ENCODE results near the gene TMPRSS11A.

Gene TMPRSS11A

GRCh38 chr4:67963356-67963755 lies at the start of gene TMPRSS11A:
TMPRSS11A (minus strand) TSS chr4:67963493; CDS start chr4:67963393, 100 bp downstream.
- DNase-seq (ENCODE audit: low read depth), result no peak

DNA sequence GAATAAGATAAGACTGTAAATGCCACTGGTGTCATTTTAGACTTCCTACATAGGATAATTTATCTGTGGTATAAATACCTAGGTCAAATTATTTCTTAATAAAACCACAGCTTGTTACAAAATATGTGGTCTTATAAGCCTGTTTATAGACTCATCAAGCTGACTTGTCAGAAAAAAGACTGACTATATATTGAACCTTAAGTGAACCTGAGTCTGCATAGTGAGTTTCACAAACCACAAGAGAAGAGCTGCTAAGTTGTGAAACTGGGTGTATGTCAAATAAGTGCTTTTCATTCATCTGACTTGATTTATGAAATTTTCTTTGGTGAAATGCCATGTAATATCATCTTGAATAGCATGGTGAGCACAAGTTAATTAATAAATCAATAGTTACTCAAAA lies 48.4 kb upstream of the TMPRSS11A start:
- DNase-seq (ENCODE audit: low read depth), result no peak

GRCh38 chr4:68002906-68003305 lies 39.6 kb upstream of the TMPRSS11A start:
- no peak for DNase-seq (ENCODE audit: low read depth)

DNA sequence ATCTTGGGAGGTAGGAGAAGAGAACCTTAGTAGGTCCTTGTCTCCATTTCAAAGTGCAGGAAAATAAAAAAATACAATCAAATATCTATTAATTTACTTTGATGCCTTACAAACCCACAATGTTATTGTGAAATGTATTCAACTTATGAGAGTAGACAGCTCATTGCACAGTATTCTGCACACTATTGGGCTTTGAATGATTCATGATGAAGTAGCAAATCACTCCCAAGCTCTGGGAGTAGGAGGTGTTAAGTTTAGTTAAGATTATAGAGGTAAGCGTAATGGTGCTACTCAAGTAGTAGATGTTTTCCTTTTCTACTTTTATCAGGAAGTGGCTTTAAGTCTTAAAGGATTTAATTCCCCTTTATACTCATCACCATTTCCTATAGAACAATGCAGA lies 32.8 kb upstream of the TMPRSS11A start:
- no peak for DNase-seq (ENCODE audit: low read depth)

GRCh38 chr4:67988991-67989390 lies 25.7 kb upstream of the TMPRSS11A start:
- DNase-seq (ENCODE audit: low read depth), result no peak

- no peak for DNase-seq (ENCODE audit: low read depth)
Measured at GRCh38 chr4:67983333-67983732, 20.0 kb upstream of the TMPRSS11A start.

DNA sequence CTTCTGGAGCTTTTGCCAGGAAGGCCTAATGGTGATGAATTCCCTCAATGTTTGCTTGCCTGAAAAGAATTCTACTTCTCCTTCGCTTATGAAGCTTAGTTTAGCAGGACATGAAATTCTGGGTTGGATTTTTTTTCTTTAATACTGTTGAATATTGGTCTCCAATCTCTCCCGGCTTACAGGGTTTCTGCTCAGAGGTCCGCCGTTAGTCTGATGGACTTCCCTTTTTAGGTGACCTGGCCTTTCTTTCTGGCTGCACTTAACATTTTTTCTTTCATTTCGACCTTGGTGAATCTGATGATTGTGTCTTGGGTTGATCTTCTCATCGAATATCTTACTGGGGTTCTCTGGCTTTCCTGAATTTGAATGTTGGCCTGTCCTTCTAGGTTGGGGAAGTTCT lies 17.2 kb upstream of the TMPRSS11A start:
- no peak for DNase-seq (ENCODE audit: low read depth)

- DNase-seq (ENCODE audit: low read depth), result no peak
Measured at GRCh38 chr4:67973608-67974007, 10.3 kb upstream of the TMPRSS11A start.

- no peak for DNase-seq (ENCODE audit: low read depth)
Measured at GRCh38 chr4:67954890-67955289, 8.4 kb downstream of the TMPRSS11A start.

- no peak for DNase-seq (ENCODE audit: low read depth)
Measured at GRCh38 chr4:67941074-67941473, 22.2 kb downstream of the TMPRSS11A start.

DNA sequence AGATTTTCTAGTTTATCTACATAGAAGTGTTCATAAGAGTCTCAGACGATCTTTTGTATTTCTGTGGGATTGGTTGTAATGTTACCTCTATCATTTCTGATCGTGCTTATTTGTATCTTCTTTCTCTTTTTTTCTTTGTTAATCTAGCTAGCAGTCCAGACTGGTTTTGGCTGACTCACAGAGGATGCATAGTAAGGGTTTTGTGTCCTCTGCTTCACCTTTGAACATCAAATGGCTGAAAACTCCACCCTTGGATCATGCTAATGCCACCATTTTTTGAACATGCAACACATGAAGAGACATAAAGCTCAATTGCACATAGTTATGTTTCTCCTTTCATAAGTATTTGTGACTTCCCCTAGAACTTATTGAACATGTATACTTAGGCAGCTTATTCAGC lies 22.8 kb downstream of the TMPRSS11A start:
- DNase-seq (ENCODE audit: low read depth), result no peak

- DNase-seq (ENCODE audit: low read depth), result no peak
Measured at GRCh38 chr4:67939195-67939594, 24.1 kb downstream of the TMPRSS11A start.

DNA sequence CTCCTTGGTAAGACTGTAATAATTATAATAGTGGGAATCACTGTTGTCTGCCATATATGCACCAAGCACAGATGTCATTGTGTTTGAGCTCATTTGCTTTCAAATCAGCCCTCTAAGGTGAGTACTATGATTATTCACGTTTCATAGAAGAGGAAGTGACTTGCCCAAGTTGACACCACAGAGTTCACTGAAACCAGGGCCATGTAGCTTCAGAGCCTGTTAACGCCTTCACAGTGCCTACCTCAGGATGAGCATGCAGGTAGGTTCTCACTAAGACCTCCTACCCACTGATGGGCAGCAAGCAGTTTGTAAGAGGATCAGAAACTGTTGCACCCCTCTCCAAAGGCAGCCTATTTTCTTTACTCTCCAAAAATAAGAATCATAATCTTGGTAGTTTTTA lies 27.4 kb downstream of the TMPRSS11A start:
- DNase-seq (ENCODE audit: low read depth), result no peak

- DNase-seq (ENCODE audit: low read depth), result no peak
Measured at GRCh38 chr4:67934628-67935027, 28.7 kb downstream of the TMPRSS11A start.

DNA sequence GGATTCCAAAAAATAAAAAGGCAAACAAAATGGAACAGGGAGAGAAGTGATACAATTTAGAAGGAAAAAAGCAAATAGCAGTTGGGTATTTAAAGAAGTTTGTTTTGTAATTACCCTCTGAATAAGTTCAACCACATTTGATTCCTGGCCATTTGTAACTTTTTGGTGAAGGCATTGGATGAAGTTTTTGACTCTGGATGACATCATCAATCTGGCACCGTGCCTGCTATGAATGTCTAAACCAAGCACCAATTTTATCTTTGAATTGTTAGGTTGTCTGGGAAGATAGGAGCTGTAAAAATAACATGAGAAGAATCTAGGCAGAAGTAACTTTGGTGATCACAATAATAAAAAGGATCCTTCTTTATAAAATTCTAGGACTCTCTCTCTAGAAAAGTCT lies 29.5 kb downstream of the TMPRSS11A start:
- DNase-seq (ENCODE audit: low read depth), result no peak

- DNase-seq (ENCODE audit: low read depth), result no peak
Measured at GRCh38 chr4:67933038-67933437, 30.3 kb downstream of the TMPRSS11A start.

DNA sequence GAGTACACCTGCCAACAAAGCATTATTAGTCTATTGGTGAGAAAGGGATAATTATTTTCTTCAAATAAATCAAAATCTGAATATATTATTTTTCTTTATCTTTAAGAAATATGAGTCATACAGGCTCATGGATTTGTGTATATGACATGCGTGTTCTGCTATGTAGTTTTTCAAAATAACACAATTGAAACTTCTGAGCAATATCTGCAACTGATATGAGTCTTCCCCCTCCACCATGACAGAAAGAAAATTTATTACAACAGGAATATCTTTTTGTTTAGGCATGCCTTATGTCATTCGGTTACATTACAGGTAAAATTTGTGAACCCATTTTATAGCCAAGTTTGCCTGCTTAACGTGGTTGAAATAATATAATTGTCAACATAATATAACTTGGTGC lies 32.0 kb downstream of the TMPRSS11A start:
- DNase-seq (ENCODE audit: low read depth), result no peak

DNA sequence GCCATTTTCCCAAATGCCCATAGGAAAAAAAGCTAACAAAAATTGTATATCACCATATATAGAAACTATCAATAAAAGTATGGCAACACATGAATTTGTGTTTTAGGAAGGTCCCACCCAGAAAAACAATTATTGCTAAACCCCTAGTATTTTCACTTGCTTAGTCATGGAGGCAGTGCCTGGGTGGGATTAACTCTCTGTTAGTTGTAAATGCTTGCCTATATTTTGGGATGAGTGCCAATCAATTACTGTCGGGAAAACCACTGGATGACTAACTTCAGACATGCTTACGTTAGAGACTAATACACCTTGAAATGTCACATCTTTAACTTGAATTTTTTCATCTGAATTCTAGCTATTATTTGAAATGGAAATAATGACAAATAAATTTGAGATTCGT lies 33.9 kb downstream of the TMPRSS11A start:
- no peak for DNase-seq (ENCODE audit: low read depth)

GRCh38 chr4:67928546-67928945 lies 34.7 kb downstream of the TMPRSS11A start:
- DNase-seq (ENCODE audit: low read depth), result no peak

- no peak for DNase-seq (ENCODE audit: low read depth)
Measured at GRCh38 chr4:67927251-67927650, 36.0 kb downstream of the TMPRSS11A start.

GRCh38 chr4:67926485-67926884 lies 36.8 kb downstream of the TMPRSS11A start:
- no peak for DNase-seq (ENCODE audit: low read depth)

DNA sequence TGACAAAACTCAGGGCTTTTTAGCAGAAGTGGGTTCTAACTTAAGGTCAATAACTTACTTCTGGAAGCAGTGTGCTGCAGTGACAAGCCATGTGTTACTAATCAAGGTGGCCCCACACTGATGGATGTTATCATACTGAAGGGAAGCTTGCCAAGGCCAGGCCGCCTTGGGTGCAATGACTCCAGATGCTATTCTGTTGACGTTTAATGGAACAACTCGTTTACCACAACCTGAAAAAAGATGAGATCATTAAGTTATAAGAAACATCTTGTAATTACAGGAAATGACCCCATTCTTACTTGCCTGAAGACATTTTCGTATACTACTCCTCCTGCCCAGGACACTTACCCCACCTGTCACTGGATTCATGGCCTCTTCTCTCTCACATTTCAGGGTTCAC lies 40.6 kb downstream of the TMPRSS11A start:
- DNase-seq (ENCODE audit: low read depth), result no peak

GRCh38 chr4:67918428-67918827 lies 44.9 kb downstream of the TMPRSS11A start:
- DNase-seq (ENCODE audit: low read depth), result no peak

DNA sequence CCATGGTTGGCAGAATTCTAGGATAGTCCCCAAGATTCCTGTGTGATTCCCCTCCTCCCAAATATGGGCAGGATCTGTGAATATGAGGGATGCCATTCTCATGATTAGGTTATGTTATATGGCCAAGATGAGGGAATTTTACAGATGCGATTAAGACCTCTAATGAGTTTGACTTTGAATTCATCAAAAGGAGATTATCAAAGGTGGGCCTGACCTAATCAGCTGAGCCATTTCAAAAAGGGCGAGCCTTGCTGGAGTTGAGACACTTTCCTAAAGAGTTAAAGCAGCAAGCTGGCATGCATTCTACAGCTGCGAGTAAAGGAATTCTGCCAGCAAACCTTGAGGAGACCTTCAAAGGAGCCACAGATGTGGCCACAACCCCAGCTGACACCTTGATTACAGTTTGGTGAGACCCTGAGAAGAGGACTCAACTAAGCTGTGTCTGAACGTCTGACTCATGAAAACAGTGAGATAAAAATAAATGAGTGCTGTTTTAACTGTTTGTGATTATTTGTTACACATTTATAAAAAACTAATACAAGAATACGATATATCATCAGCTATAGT lies 47.8 kb downstream of the TMPRSS11A start:
- DNase-seq (ENCODE audit: low read depth), result no peak

DNA sequence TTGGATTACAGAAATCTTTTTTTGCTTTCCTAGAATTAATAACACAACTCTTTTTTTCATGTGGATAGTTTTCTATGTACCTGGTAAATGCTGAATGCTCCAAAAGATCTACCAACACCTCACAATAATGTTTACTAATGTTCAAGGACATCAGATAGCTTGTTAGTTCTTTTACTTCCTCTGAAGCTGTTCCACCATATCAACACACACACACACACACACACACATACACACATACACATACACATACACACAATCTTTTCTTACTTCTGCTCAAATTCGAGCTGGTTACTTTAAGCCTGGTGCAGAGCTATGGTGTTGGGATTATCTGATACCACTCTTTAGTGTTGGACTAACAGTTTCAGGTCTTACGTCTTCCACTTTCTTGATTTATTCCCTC lies 51.2 kb downstream of the TMPRSS11A start:
- no peak for DNase-seq (ENCODE audit: low read depth)
